ENCODE measurements around the gene KCNK10. TPM values are rescaled to one million over a fixed set of nuclear protein-coding genes. Genes with fewer than 3 reads are reported as not detected.

The KCNK10 gene
- total and polyA plus RNA-seq, 2 of the 8 experiments (the other 6 are each of a cell fraction or from before 2014, with no cell fraction given) = 0.45 to 0.63 TPM

GRCh38 chr14:88256997-88257950 is 65.8 kb downstream of the KCNK10 start:
- DNase-seq (ENCODE audit: low read depth in 1 of 2, low spot score in 2 of 2) (no peak), FAIRE-seq (no peak)
- no peak overlapping the region for H3K18ac ChIP-seq (ENCODE audit: extremely low read depth, low read length)
- no peaks in the 10 kb centered on the region for H3K79me2 ChIP-seq (ENCODE audit: control insufficient read depth in 1 of 2, insufficient read depth in 2 of 2, low read length in 2 of 2)
- no peak overlapping the region for H2BK20ac ChIP-seq (ENCODE audit: low read length)
- no peak overlapping the region for H3K27ac ChIP-seq (ENCODE audit: low read depth, low read length)
- no peak overlapping the region for H3K14ac ChIP-seq (ENCODE audit: insufficient read length)
- 88% methylated on average over 9 of the region's 9 CpGs; no CpG with 5 or more reads in 1 of the 2 experiments for WGBS, 2 experiments (ENCODE audit: extremely low coverage in 1 of 2, insufficient coverage in 1 of 2, insufficient read length in 1 of 2, insufficient replicate concordance in 2 of 2, low coverage in 1 of 2, low lambda C conversion rate in 2 of 2, missing lambda C conversion rate in 1 of 2)
- H2BK15ac ChIP-seq (ENCODE audit: low read length) = no peak overlapping the region
- no peaks in the 10 kb centered on the region for H3K27me3 ChIP-seq (replicated peaks in 1 of 4; ENCODE audit: control insufficient read depth in 3 of 4, extremely low read depth in 1 of 4, insufficient read depth in 3 of 4, low read length in 3 of 4)
- H3K36me3 ChIP-seq (ENCODE audit: control insufficient read depth in 2 of 4, insufficient read depth in 4 of 4, low read length in 3 of 4) = no peaks in the 10 kb centered on the region
- no peak overlapping the region for H3K23ac ChIP-seq (ENCODE audit: insufficient read length)
- H3K23me2 ChIP-seq (ENCODE audit: low read depth, low read length) = no peaks in the 10 kb centered on the region
- no peaks in the 10 kb centered on the region for H3K9me3 ChIP-seq (ENCODE audit: insufficient read depth in 2 of 2, low read depth in 1 of 2, low read length in 1 of 2)
- H3K79me1 ChIP-seq (ENCODE audit: low read depth, low read length) = no peaks in the 10 kb centered on the region
- H2BK5ac ChIP-seq (ENCODE audit: low read depth, low read length) = no peak overlapping the region
- 0 out of 2 replicates have a peak overlapping the region, but pooled peaks have one; percentile 27 for H2BK12ac ChIP-seq (ENCODE audit: low read depth, low read length)
- H2AK5ac ChIP-seq (ENCODE audit: low read depth, low read length) = no peak overlapping the region
- no peak overlapping the region for H3K4me2 ChIP-seq (ENCODE audit: insufficient read depth in 1 of 2, low read depth in 2 of 2, low read length in 2 of 2)
- no peak overlapping the region for H3K4me3 ChIP-seq (ENCODE audit: extremely low read depth in 1 of 4, insufficient read depth in 2 of 4, low read depth in 3 of 4, low read length in 4 of 4)
- no peak overlapping the region for H3K56ac ChIP-seq (replicated peaks; ENCODE audit: insufficient read length, low read depth, low read length)
- H4K91ac ChIP-seq (replicated peaks; ENCODE audit: insufficient read length, low read length) = no peak overlapping the region
- no peak overlapping the region for H4K8ac ChIP-seq (ENCODE audit: extremely low read depth, insufficient read depth, low read length)
- H4K20me1 ChIP-seq (replicated peaks in 1 of 2; ENCODE audit: control insufficient read depth in 1 of 2, insufficient read depth in 2 of 2, low read length in 2 of 2) = no peaks in the 10 kb centered on the region
- H2BK120ac ChIP-seq (replicated peaks; ENCODE audit: low read depth, low read length) = no peak overlapping the region
- H3K4me1 ChIP-seq (replicated peaks in 1 of 4; ENCODE audit: control insufficient read depth in 3 of 4, insufficient read depth in 4 of 4, low read length in 3 of 4) = no peaks in the 10 kb centered on the region
- CTCF ChIA-PET (ENCODE audit: partially characterized antibody) = interaction anchor here (0.6 to 4.9 kb wide), 13 partner anchors 10 to 311 kb away, joined by 3 to 18 read pairs (median 4); no protein-coding TSS in a partner anchor
- POLR2A ChIA-PET (ENCODE audit: partially characterized antibody) = interaction anchor here (1.5 kb wide), 1 partner anchor 296 kb away, joined by 3 read pairs; no protein-coding TSS in a partner anchor
- H2AFZ ChIP-seq (ENCODE audit: low read length) = no peak overlapping the region
- no peak overlapping the region for H4K5ac ChIP-seq (ENCODE audit: insufficient read length, low read depth, low read length)
- H3K4ac ChIP-seq (replicated peaks; ENCODE audit: insufficient read length, low read depth, low read length) = no peak overlapping the region
- H3K9ac ChIP-seq (replicated peaks in 1 of 4; ENCODE audit: extremely low read depth in 1 of 4, low read depth in 3 of 4, low read length in 3 of 4) = no peak overlapping the region; a peak in 1 of 7 replicates
- no peak for TF ChIP-seq SAP30 (IDR thresholded peaks at IDR 0.05; ENCODE audit: insufficient read depth, insufficient replicate concordance, low read length)
- no peak for TF ChIP-seq CEBPB (IDR thresholded peaks at IDR 0.05; ENCODE audit: low read depth, low read length)
- TF ChIP-seq E2F6 (IDR thresholded peaks at IDR 0.05) = no peak
- TF ChIP-seq TAF7 (optimal IDR thresholded peaks at IDR 0.05; ENCODE audit: borderline replicate concordance, low read depth, low read length) = no peak
- no peak for TF ChIP-seq SIN3A (conservative IDR thresholded peaks at IDR 0.05 in 1 of 2, IDR thresholded peaks at IDR 0.05 in 1 of 2; ENCODE audit: low read depth in 1 of 2, low read length in 2 of 2)
- TF ChIP-seq NRF1 (IDR thresholded peaks at IDR 0.05; ENCODE audit: low read depth, low read length) = no peak
- no peak for TF ChIP-seq CTCF (IDR thresholded peaks at IDR 0.05; ENCODE audit: control extremely low read depth in 1 of 3, insufficient read depth in 1 of 3, low read depth in 1 of 3, low read length in 3 of 3)

Data from H1 (cell line).